Heart left ventricle (tissue), 16 donors: ENCODE results near the gene PPARG. TPM values are rescaled to one million over a fixed set of nuclear protein-coding genes. Genes with fewer than 3 reads are reported as not detected.
A peak's percentile ranks its signal among the peaks of the same experiment; 100 is the strongest.

ENCODE experiments used
- ATAC-seq, 4 donors: fragments of 200-7000 bp; cut with Tn5 transposase; one replicate each; pipeline ENCODE4 v1.9.1; 2020 to 2022; ENCODE audit warnings: moderate library complexity in 4 of 4, mild to moderate bottlenecking in 3 of 4, moderate number of reproducible peaks in 1 of 4
- DNase-seq, 5 donors: peaks; one replicate each; pipeline ENCODE4 v3.0.0-alpha.2; 2020
- H3K27ac ChIP-seq, 12 donors: fragments of 200-600 bp; sonication (generic) in 4 of 12; one replicate each; pipeline versions ENCODE4 v1.5.0 to v1.8.0; 2016 to 2022; ENCODE audit warnings: mild to moderate bottlenecking in 2 of 12
- H3K27me3 ChIP-seq, 9 donors: fragments of 200-600 bp; sonication (generic) in 2 of 9; one replicate each; pipeline versions ENCODE4 v1.5.1 to v1.8.0; 2016 to 2022; ENCODE audit warnings: mild to moderate bottlenecking in 3 of 9
- H3K36me3 ChIP-seq, 9 donors: fragments of 200-600 bp; sonication (generic) in 2 of 9; one replicate each; pipeline versions ENCODE4 v1.5.0 to v1.8.0; 2018 to 2022; ENCODE audit warnings: mild to moderate bottlenecking in 2 of 9
- H3K4me1 ChIP-seq, 12 donors: fragments of 200-600 bp; sonication (generic) in 4 of 12; one replicate each; pipeline versions ENCODE4 v1.5.0 to v1.8.0; 2016 to 2022; ENCODE audit warnings: mild to moderate bottlenecking in 3 of 12
- H3K4me3 ChIP-seq, 12 donors: fragments of 200-600 bp; sonication (generic) in 4 of 12; one replicate each; pipeline versions ENCODE4 v1.5.0 to v1.8.0; 2017 to 2022; ENCODE audit warnings: mild to moderate bottlenecking in 9 of 12, moderate library complexity in 4 of 12
- H3K9me3 ChIP-seq, 12 donors: fragments of 200-600 bp; sonication (generic) in 4 of 12; one replicate each; pipeline versions ENCODE4 v1.5.0 to v1.8.0; 2016 to 2022; ENCODE audit warnings: mild to moderate bottlenecking in 1 of 12
- POLR2A ChIP-seq, 2 donors: fragments of 450-650 bp; IDR thresholded peaks; one replicate each; pipeline ENCODE4 v1.6.1; 2017; ENCODE audit warnings: antibody characterized with exemption in 2 of 2, mild to moderate bottlenecking in 2 of 2, moderate library complexity in 2 of 2
- WGBS, 4 donors: extraction: QIAGEN DNeasy Blood & Tissue Kit in 2 of 4; methylation state at CpG; one replicate each; pipeline versions ENCODE4 v1.1.5 to v1.1.7; 2013 to 2018; 5-methylcytosine and 5-hydroxymethylcytosine counted together
- intact Hi-C, 10 donors: fragments of 100-400 bp; cut with DNase I; formaldehyde crosslinking; loops; one replicate each; pipeline versions ENCODE4 v1.11.1 to v1.14.2; 2022
- polyA plus RNA-seq, 2 donors: library from polyadenylated mRNA; stranded (reverse); fragments of 200-250 nt; gene quantifications; one replicate each; pipeline ENCODE4 v1.2.3, GENCODE V29; 2013
- total RNA-seq, 9 donors: library from RNA; depleted of rRNA in 2 of 9; stranded (reverse); fragments of >200 nt in 2 of 9; fragmentation: NEBNext Ultra II Directional in 3 of 9; extraction: Animal tissue kit (Norgen Biotek cat#: 25700) in 3 of 9; gene quantifications; one replicate each; pipeline versions ENCODE4 v1.1.0 to v1.2.4, GENCODE V29; 2016 to 2023
- TF ChIP-seq, protein P1 (sequence below), 12 donors: fragments of 200-600 bp; sonication (generic) in 4 of 12; IDR thresholded peaks; one replicate each; pipeline versions ENCODE4 v1.5.0 to v1.8.0; 2018 to 2022; ENCODE audit warnings: antibody characterized with exemption in 12 of 12, mild to moderate bottlenecking in 5 of 12
- donor health status: ischemic (EF 13 %, LVEDD 7.1; RV severe dilation, severe dysfunction).
- donor health status: healthy with polysubstance abuse.
- donor health status: DM: no; HTN: yes; CAD: no.
- donor health status: DM: no; HTN: no; CAD: no.
- donor health status: ischemic (EF 25% LVEDD 6.9; RV normal size, moderate dysfunction).
- donor health status: ischemic (EF 25% LVEDD 5.7; RV mildly dilated, moderate dysfunction).
- donor health status: healthy.
- donor health status: DM: yes; HTN: yes; CAD: no.
- donor health status: ischemic (EF 35%, LVEDD 5.7; RV mildly dilated, moderate dysfunction).
- donor health status: nonischemic (EF 11% LVEDD 7.7; RV severe dilation, severe dysfunction).
- donor health status: DM: yes; HTN: yes; CAD: no.
- donor health status: PGD.
- donor health status: ischemic (EF 29% LVEDD 5.4; RV normal size, mild dysfunction).
- donor health status: nonischemic (EF 23%, LVEDD 6.1; RV moderate dilation, normal function).

The PPARG gene
- total and polyA plus RNA-seq, 11 donors = 8.9 to 30.3 (median 20.0) TPM

DNA sequence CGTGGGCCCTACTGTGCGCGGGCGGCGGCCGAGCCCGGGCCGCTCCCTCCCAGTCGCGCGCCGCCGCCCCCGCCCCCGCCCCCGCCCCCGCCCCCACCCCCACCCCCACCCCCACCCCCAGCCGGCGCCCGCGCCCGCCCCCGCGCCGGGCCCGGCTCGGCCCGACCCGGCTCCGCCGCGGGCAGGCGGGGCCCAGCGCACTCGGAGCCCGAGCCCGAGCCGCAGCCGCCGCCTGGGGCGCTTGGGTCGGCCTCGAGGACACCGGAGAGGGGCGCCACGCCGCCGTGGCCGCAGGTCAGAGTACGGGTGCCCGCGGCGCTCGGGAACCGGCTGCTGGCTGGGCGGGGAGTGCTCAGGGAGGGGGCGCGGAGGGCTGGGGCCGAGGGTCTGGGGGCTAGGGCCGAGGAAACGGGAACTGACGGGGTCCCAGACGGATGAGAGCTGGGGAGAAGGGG is 1.1 kb upstream of the PPARG start:
- peak; percentile 66 to 79 (median 74) for DNase-seq

DNA sequence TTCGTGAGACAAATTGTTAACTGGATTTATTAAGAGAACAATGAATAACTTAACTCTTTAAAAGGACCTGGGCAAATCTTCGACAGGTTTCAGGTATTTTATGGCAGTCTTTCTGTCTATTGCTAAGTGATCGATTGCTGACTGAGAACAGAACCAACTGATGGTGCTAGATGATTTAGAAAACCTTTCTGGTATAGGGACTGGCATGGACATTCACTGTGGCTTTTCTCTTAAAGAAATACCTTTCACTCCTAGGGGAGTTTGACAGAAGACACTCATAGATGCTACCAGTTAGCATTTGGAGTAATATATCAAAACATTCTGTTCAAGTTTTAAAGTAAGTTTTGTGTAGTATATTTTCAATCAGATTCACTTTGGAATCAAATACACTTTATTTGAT is 654 bp downstream of the PPARG start:
- TF ChIP-seq POLR2A (IDR thresholded peaks at IDR 0.05) = no peak
- TF ChIP-seq, protein P1, sequence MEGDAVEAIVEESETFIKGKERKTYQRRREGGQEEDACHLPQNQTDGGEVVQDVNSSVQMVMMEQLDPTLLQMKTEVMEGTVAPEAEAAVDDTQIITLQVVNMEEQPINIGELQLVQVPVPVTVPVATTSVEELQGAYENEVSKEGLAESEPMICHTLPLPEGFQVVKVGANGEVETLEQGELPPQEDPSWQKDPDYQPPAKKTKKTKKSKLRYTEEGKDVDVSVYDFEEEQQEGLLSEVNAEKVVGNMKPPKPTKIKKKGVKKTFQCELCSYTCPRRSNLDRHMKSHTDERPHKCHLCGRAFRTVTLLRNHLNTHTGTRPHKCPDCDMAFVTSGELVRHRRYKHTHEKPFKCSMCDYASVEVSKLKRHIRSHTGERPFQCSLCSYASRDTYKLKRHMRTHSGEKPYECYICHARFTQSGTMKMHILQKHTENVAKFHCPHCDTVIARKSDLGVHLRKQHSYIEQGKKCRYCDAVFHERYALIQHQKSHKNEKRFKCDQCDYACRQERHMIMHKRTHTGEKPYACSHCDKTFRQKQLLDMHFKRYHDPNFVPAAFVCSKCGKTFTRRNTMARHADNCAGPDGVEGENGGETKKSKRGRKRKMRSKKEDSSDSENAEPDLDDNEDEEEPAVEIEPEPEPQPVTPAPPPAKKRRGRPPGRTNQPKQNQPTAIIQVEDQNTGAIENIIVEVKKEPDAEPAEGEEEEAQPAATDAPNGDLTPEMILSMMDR (IDR thresholded peaks at IDR 0.05) = no peak
- 40 to 55% (median 47%) methylated on average over 3 of the region's 3 CpGs for WGBS, 4 donors
- no peak for DNase-seq
- Histone ChIP-seq H3K4me3 (peak overlapping the region in 11 of 12 donors; percentile 77 to 97 (median 91)), H3K4me1 (peaks cover 0 to 22% (median 7%) of the 10 kb centered on the region in 12 donors), H3K27ac (peak overlapping the region in 6 of 12 donors; percentile 83 to 92 (median 91)), H3K9me3 (no peaks in the 10 kb centered on the region), H3K36me3 (no peaks in the 10 kb centered on the region), H3K27me3 (peaks cover 0 to 7% (median 0%) of the 10 kb centered on the region in 9 donors)
- intact Hi-C loops = loop anchor here (2.0 to 10.0 kb wide), 12 partner anchors 83 to 193 kb away; partner anchors contain the start of gene TSEN2 (in 6 of the 10)
- no peak for ATAC-seq

More for the DNA sequence above, 1.1 kb upstream of the PPARG start:
- peak; percentile 70 to 91 (median 88) for ATAC-seq
- H3K4me1 ChIP-seq = peaks cover 0 to 15% (median 6%) of the 10 kb centered on the region in 12 donors
- peak overlapping the region; percentile 77 to 97 (median 90) for H3K4me3 ChIP-seq
- H3K9me3 ChIP-seq = no peaks in the 10 kb centered on the region
- TF ChIP-seq POLR2A (IDR thresholded peaks at IDR 0.05) = no peak
- TF ChIP-seq, protein P1 (IDR thresholded peaks at IDR 0.05) = peak in 1 of 12 donors; percentile 6
- no peaks in the 10 kb centered on the region for H3K36me3 ChIP-seq
- intact Hi-C loops = loop anchor here (2.0 to 10.0 kb wide), 12 partner anchors 85 to 195 kb away; partner anchors contain the start of gene TSEN2 (in 6 of the 10)
- peaks cover 0 to 7% (median 0%) of the 10 kb centered on the region in 9 donors for H3K27me3 ChIP-seq
- 0 to 3% (median 1%) methylated on average over 12 to 59 of the region's 63 CpGs for WGBS, 4 donors
- H3K27ac ChIP-seq = peak overlapping the region; percentile 77 to 92 (median 87)

GRCh38 chr3:12292770-12293169 is 3.9 kb downstream of the PPARG start:
- intact Hi-C loops = loop anchor here in 1 of 10 donors (5.0 kb wide), 1 partner anchor 60 kb away; no protein-coding TSS in a partner anchor
- no peak for TF ChIP-seq POLR2A (IDR thresholded peaks at IDR 0.05)
- TF ChIP-seq, protein P1 (IDR thresholded peaks at IDR 0.05) = no peak
- ATAC-seq = no peak

GRCh38 chr3:12294885-12295580 is 6.2 kb downstream of the PPARG start:
- no peak for TF ChIP-seq POLR2A (IDR thresholded peaks at IDR 0.05)
- TF ChIP-seq, protein P1 (IDR thresholded peaks at IDR 0.05) = no peak

More at GRCh38 chr3:12292770-12293169, 3.9 kb downstream of the PPARG start:
- Histone ChIP-seq H3K4me1 (peaks cover 0 to 13% (median 1%) of the 10 kb centered on the region in 12 donors), H3K27me3 (peaks cover 0 to 7% (median 0%) of the 10 kb centered on the region in 9 donors), H3K36me3 (no peaks in the 10 kb centered on the region), H3K9me3 (no peaks in the 10 kb centered on the region), H3K4me3 (no peak overlapping the region), H3K27ac (no peak overlapping the region)
- DNase-seq = no peak
- WGBS, 4 donors = 73 to 87% (median 78%) methylated on average over 9 of the region's 9 CpGs

More at GRCh38 chr3:12294885-12295580, 6.2 kb downstream of the PPARG start:
- DNase-seq (no peak), ATAC-seq (no peak)
- 89 to 95% (median 90%) methylated on average over 6 of the region's 6 CpGs for WGBS, 4 donors
- peaks cover 0 to 9% (median 0%) of the 10 kb centered on the region in 12 donors for H3K4me1 ChIP-seq
- H3K9me3 ChIP-seq = no peaks in the 10 kb centered on the region
- H3K27me3 ChIP-seq = no peaks in the 10 kb centered on the region
- H3K4me3 ChIP-seq = no peak overlapping the region
- intact Hi-C loops = loop anchor here in 1 of 10 donors (5.0 kb wide), 1 partner anchor 57 kb away; no protein-coding TSS in a partner anchor
- H3K27ac ChIP-seq = no peak overlapping the region
- H3K36me3 ChIP-seq = no peaks in the 10 kb centered on the region
